Skeletal muscle cell (primary cell): ENCODE data around the gene SEC24C.
A peak's percentile ranks its signal among the peaks of the same experiment; 100 is the strongest.

Experiments used
- DNase-seq: peaks from one replicate; pipeline ENCODE4 v3.0.0-alpha.2; 2010; ENCODE audit warnings: low read depth
- H3K4me3 ChIP-seq: 2 replicates; pipeline ENCODE4 v1.5.1; 2011; ENCODE audit warnings: low read depth, mild to moderate bottlenecking, control low read depth, low read length, moderate library complexity

Gene SEC24C

DNA sequence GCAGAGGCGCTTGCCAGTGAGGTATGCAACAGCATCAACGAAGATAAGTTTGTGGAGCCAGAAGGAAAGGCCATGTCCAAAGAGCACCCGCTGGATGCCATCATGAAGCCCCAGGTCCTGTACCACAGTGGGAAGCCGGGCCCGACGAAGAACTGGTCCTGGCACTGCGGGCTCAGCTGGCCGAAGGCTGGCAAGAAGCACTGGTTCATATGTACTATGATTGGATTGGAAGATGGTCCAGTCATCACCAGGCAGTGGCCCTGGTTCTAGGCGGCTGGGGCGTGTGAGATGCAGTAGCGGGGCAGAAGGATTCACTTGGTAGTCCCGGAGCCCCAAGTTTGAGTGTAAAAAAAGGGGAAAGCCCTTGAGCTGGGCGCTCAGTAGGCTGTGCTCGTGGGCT is 63.3 kb downstream of the SEC24C start:
- no peak for DNase-seq
- H3K4me3 ChIP-seq, result no peak overlapping the region

GRCh38 chr10:73808021-73808815 is 64.0 kb downstream of the SEC24C start:
- H3K4me3 ChIP-seq, result no peak overlapping the region
- DNase-seq, result no peak

DNA sequence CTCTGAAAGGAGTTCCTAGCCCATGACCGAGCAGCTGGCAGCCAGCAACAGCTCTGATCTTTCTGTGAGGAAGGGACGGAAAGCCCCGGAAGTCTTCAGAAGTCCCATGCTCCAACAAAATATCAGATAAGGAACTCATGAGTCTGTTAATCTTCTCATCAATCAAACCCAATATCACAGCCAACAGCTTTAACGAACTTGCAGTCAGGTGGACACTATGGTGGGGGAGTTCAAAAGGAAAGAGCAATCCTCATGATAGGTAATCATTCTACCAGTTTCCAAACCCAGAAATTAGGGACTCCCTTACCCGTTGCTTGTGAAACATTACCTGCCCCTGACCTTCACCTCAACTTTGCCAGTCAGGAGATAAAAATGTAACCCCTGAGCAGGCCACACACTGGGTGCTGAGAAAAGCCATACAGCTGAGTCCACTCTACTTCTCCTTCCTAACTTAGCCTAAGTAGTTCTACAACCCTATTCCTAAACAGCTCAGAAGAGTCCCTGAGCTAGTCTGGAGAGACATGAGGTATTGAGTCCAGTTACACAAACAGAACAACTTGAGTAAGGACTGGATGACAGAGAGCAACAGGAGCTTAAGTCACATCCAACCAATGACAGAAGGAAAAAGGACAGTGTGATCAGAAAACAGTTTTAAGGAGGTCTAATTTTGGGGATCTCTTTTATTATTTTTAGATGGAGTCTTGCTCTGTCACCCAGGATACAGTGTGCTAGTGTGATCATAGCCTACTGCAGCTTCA is 65.1 kb downstream of the SEC24C start:
- DNase-seq, result no peak
- H3K4me3 ChIP-seq, result no peak overlapping the region

GRCh38 chr10:73810358-73810734 is 66.2 kb downstream of the SEC24C start:
- H3K4me3 ChIP-seq, result peak overlapping the region; percentile 86
- no peak for DNase-seq

DNA sequence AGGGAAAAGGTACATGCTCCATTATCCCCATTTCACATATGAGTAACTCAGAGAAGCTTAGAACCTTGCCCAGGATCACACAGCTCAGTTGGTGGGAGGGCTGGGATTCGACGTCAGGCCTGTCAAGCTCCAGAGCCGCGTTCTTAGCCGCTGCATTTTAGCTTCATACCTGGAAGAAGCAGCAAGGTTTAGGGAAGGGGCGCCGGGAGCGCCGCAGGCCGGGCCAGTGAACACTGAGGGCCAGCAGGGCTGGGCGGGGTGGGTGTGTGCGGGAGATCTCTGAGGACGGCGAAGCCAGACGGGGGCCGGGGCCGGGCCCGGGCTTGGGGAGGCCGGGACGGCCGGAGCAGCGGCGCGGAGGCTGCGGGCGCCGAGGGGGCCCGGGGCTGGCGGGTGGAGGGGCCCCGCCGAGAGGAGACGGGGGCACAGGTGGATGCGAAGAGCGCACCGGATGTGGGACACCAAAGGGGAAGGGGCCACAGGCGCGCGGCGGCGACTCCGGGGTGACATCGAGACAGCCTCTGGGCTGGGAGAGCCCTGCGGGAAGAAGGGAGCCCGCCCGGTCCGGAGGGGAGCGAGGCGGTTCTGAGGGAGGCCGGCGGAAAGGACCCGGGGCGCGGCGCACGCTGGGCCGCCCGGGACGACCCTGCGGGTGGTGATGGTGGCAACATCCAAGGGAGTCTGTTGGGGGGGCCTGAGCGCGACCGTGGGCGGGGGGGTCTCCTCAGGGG is 66.7 kb downstream of the SEC24C start:
- no peak for DNase-seq
- peak overlapping the region; percentile 86 for H3K4me3 ChIP-seq

- H3K4me3 ChIP-seq, result no peak overlapping the region
- DNase-seq, result no peak
Observed at GRCh38 chr10:73812657-73813056, 68.5 kb downstream of the SEC24C start.

DNA sequence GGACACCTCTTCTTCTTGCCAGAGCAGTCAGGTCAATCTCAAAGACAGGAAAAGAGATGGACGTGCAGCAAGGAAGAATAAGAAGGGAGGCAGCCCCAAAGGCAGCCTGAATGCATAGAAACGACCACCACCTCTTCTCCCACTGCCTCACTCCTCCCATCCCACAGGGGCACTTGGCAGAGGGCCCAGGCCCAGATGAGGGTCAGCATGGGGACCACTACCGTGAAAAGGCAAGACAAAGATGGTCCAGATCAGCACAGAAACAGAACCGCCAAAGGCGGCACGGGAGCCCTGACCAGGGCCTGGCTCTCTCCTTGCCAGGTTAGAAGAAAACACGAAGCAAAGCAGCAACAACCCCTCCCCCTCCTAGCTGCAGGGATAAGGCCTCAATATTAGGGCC is 69.2 kb downstream of the SEC24C start:
- H3K4me3 ChIP-seq, result no peak overlapping the region
- DNase-seq, result no peak

DNA sequence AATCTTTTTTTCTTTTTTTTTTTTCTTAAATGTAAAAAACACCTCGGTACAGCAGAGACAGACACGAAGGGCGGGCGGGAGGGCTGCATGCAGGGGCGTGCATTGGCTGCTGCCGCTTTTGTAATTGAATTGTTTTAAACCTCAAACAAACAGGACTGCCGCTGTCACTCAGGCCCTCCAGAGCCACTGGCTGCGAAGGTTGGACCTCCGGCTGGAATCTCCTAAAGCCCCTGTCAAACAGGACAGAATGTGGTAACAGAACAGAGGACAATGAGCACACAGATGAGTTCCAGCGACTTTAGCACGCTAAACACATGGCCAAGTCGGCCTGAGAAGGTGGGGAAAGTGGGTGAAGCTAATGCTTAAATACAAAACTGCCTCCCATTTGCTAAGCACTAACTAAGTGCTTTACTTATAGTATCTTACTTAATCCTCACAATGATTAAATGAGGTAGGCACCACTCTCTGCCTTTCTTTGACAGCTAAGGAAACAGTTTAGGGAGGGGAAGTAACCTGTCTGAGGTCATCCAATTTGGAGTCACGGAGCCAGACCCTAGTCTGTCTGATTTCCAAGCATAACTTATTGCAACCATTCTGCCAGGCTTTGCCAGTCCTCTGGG is 70.2 kb downstream of the SEC24C start:
- no peak for DNase-seq

GRCh38 chr10:73814896-73815718 is 70.9 kb downstream of the SEC24C start:
- no peak for DNase-seq
- no peak overlapping the region for H3K4me3 ChIP-seq

More for the DNA sequence above, 70.2 kb downstream of the SEC24C start:
- no peak overlapping the region for H3K4me3 ChIP-seq

DNA sequence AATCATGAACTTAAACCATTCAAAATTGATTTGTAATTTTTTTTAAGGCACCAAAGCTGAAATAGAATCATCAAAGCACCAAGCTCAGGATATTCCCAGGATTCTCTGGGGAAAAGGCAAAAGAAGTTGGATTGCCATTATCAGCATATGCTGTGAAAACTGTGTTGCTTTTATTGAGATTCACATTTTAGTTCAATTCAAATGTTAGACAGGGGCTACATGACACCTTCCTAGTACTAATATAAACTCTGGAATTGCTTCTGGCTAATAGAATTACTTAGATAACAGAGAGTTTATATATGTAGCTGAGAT is 71.5 kb downstream of the SEC24C start:
- no peak overlapping the region for H3K4me3 ChIP-seq
- DNase-seq, result no peak

GRCh38 chr10:73816917-73817729 is 73.0 kb downstream of the SEC24C start:
- DNase-seq, result no peak

GRCh38 chr10:73817826-73818225 is 73.7 kb downstream of the SEC24C start:
- no peak overlapping the region for H3K4me3 ChIP-seq
- DNase-seq, result no peak

More at GRCh38 chr10:73816917-73817729, 73.0 kb downstream of the SEC24C start:
- H3K4me3 ChIP-seq, result no peak overlapping the region

- no peak overlapping the region for H3K4me3 ChIP-seq
- no peak for DNase-seq
Observed at GRCh38 chr10:73818402-73818801, 74.2 kb downstream of the SEC24C start.

DNA sequence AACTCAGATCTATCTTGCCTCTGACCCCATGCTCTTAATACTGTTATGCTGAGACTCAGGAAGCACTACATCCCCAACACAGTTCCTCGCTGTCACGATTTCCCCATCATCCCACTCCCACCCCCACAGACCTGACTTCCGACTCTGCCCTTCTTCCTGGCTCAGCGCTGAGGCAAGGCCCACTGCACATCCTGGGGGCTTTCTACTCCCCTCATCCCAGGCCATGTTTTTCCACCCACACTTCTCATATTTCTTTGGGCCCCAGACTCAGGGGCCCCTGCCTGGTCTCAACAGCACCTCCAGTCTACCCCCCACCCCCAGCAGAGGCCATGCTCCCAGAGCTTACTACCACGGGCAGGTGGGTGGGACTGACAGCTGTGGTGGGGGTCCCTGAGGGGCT is 74.9 kb downstream of the SEC24C start:
- no peak for DNase-seq
- no peak overlapping the region for H3K4me3 ChIP-seq

- H3K4me3 ChIP-seq, result no peak overlapping the region
- no peak for DNase-seq
Observed at GRCh38 chr10:73819513-73820093, 75.4 kb downstream of the SEC24C start.
